HepG2 (cell line): Measurements from ENCODE around the gene AMN. TPM values are rescaled to one million over a fixed set of nuclear protein-coding genes. Genes with fewer than 3 reads are reported as not detected.

Source experiments
- ATAC-seq: fragments of 200-7000 bp; cut with Tn5 transposase; 3 replicates; pipeline ENCODE4 v1.9.1; 2020; ENCODE audit warnings: mild to moderate bottlenecking, moderate library complexity
- BruUV-seq: library from RNA; stranded (reverse); fragments of 400-500 nt; replicated peaks from 2 replicates; lab custom pipeline; 2021; lab: Mats Ljungman, UMichigan
- CTCF ChIA-PET: fragments of 300-600 bp; formaldehyde crosslinking; extraction: SDS; loops from one replicate; lab custom pipeline; 2021; ENCODE audit warnings: low total read pairs, inconsistent platforms, low intra/inter-chr PET ratio; lab: Yijun Ruan, JAX
- POLR2A ChIA-PET: fragments of 350-600 bp; sonication (Branson Sonifier 250); formaldehyde crosslinking; loops from one replicate; lab custom pipeline; 2020; ENCODE audit warnings: antibody characterized with exemption, inconsistent platforms; lab: Yijun Ruan, JAX
- DNase-seq: peaks from one replicate; pipeline ENCODE4 v3.0.0-alpha.2; 2015; ENCODE audit warnings: low spot score
- FAIRE-seq: peaks from 3 replicates; lab custom pipeline; 2011; peaks lifted over from hg19 to GRCh38; lab: Jason Lieb, UNC
- H2AFZ ChIP-seq: one replicate; pipeline ENCODE4 v1.6.1; 2011; ENCODE audit warnings: low read length, inconsistent platforms
- H3K27ac ChIP-seq: fragments of 300-600 bp; 3 replicates; pipeline ENCODE4 v1.8.0; 2011; ENCODE audit warnings: mixed run types, mild to moderate bottlenecking, mixed read lengths, low read length, inconsistent platforms; ENCODE audit not compliant: insufficient read depth; ENCODE audit errors: extremely low read length
- H3K27me3 ChIP-seq, 2 experiments: fragments of 200-600 bp in 1 of 2; 2 replicates in 1 of 2; 3 replicates in 1 of 2; pipeline versions ENCODE4 v1.6.0 to v1.8.0; 2011; ENCODE audit warnings: low read length in 2 of 2, mild to moderate bottlenecking in 2 of 2, moderate library complexity in 2 of 2, inconsistent platforms in 1 of 2; ENCODE audit not compliant: insufficient read depth in 2 of 2, control insufficient read depth in 1 of 2
- H3K36me3 ChIP-seq, 2 experiments: fragments of 200-600 bp in 1 of 2; replicated peaks in 1 of 2; 2 replicates in 1 of 2; 3 replicates in 1 of 2; pipeline versions ENCODE4 v1.5.1 to v1.8.0; 2011; ENCODE audit warnings: low read length in 2 of 2, inconsistent platforms in 1 of 2; ENCODE audit not compliant: insufficient read depth in 2 of 2, control insufficient read depth in 1 of 2
- H3K4me1 ChIP-seq: 2 replicates; pipeline ENCODE4 v1.5.1; 2012; ENCODE audit warnings: low read length, inconsistent platforms; ENCODE audit not compliant: insufficient read depth
- H3K4me2 ChIP-seq: 2 replicates; pipeline ENCODE4 v1.6.0; 2011; ENCODE audit warnings: low read depth, low read length, inconsistent platforms
- H3K4me3 ChIP-seq, 3 experiments: fragments of 200-600 bp in 1 of 3; sonication (generic), shearing (Covaris generic) in 1 of 3; replicated peaks in 1 of 3; 2 replicates each; pipeline ENCODE4 v1.5.1; 2011 to 2016; ENCODE audit warnings: low read length in 3 of 3, inconsistent platforms in 2 of 3, low read depth in 2 of 3, mild to moderate bottlenecking in 2 of 3, control low read depth in 1 of 3, mixed read lengths in 1 of 3; ENCODE audit not compliant: insufficient read depth in 1 of 3
- H3K79me2 ChIP-seq: one replicate; pipeline ENCODE4 v1.6.1; 2011; ENCODE audit warnings: low read length, inconsistent platforms; ENCODE audit not compliant: insufficient read depth
- H3K9ac ChIP-seq: 2 replicates; pipeline ENCODE4 v1.6.0; 2011; ENCODE audit warnings: mild to moderate bottlenecking, low read depth, low read length, inconsistent platforms; ENCODE audit not compliant: insufficient read depth
- H3K9me3 ChIP-seq: 2 replicates; pipeline ENCODE4 v1.5.1; 2012; ENCODE audit warnings: mild to moderate bottlenecking, low read length
- H4K20me1 ChIP-seq: 2 replicates; pipeline ENCODE4 v1.6.0; 2011; ENCODE audit warnings: inconsistent platforms, mild to moderate bottlenecking, low read length, moderate library complexity; ENCODE audit not compliant: insufficient read depth
- HHEX ChIP-seq: IDR thresholded peaks from 2 replicates; pipeline ENCODE4 v1.6.1; 2016; ENCODE audit warnings: control low read depth
- HNF1B ChIP-seq: sonication (generic); formaldehyde crosslinking; IDR thresholded peaks from 2 replicates; pipeline ENCODE4 v1.5.1; 2020; ENCODE audit warnings: mild to moderate bottlenecking, moderate library complexity, missing genetic modification reagents
- KMT2B ChIP-seq: IDR thresholded peaks from 2 replicates; pipeline ENCODE4 v1.6.1; 2016; ENCODE audit warnings: missing genetic modification reagents, missing compliant biosample characterization
- MTA1 ChIP-seq: sonication (generic); formaldehyde crosslinking; IDR thresholded peaks from 2 replicates; pipeline ENCODE4 v1.4.0; 2020; ENCODE audit warnings: missing genetic modification reagents, mild to moderate bottlenecking, borderline replicate concordance
- RFXANK ChIP-seq: IDR thresholded peaks from 2 replicates; pipeline ENCODE4 v1.6.1; 2016
- SRSF9 ChIP-seq: fragments of 200-400 bp; formaldehyde crosslinking; IDR thresholded peaks from 2 replicates; pipeline ENCODE4 v1.6.1; 2018; ENCODE audit warnings: borderline replicate concordance, mild to moderate bottlenecking, low read depth, low read length; ENCODE audit not compliant: insufficient read depth, poor library complexity, severe bottlenecking
- ZNF354B ChIP-seq: sonication (generic); formaldehyde crosslinking; IDR thresholded peaks from 2 replicates; pipeline ENCODE4 v1.8.0; 2022; ENCODE audit warnings: mild to moderate bottlenecking, missing genetic modification reagents
- ZNF609 ChIP-seq: sonication (generic); formaldehyde crosslinking; IDR thresholded peaks from 2 replicates; pipeline ENCODE4 v1.4.0; 2020; ENCODE audit warnings: mild to moderate bottlenecking, missing genetic modification reagents, borderline replicate concordance
- ZNF704 ChIP-seq: sonication (generic); formaldehyde crosslinking; IDR thresholded peaks from 2 replicates; pipeline ENCODE4 v1.8.1; 2023; ENCODE audit warnings: mild to moderate bottlenecking, inconsistent platforms, moderate library complexity, missing genetic modification reagents, borderline replicate concordance
- ZNF878 ChIP-seq: sonication (generic); formaldehyde crosslinking; IDR thresholded peaks from 2 replicates; pipeline ENCODE4 v1.8.1; 2023; ENCODE audit warnings: mild to moderate bottlenecking, missing genetic modification reagents, moderate library complexity
- ZSCAN9 ChIP-seq: IDR thresholded peaks from 2 replicates; pipeline ENCODE4 v1.6.1; 2016; ENCODE audit warnings: borderline replicate concordance
- whole genome bisulfite sequencing: methylation state at CpG from one replicate; pipeline ENCODE4 v1.1.6; 2017; ENCODE audit warnings: low lambda C conversion rate; 5-methylcytosine and 5-hydroxymethylcytosine counted together
- in situ Hi-C: cut with HindIII; loops from 2 replicates; pipeline ENCODE4 v1.10.0; 2017; ENCODE audit warnings: low pct_unique_long_range_greater_than_20kb; ENCODE audit not compliant: extremely low pct_ligation_motif_present
- intact Hi-C: fragments of 100-400 bp; cut with micrococcal nuclease; formaldehyde crosslinking; loops from one replicate; pipeline ENCODE4 v1.10.0; 2022; ENCODE audit not compliant: unreplicated experiment
- polyA plus RNA-seq, 8 experiments: library from polyadenylated mRNA; depleted of rRNA in 3 of 8; stranded (reverse) in 7 of 8; unstranded in 1 of 8; fragments of >200 nt; fragmentation: Illumina TruSeq in 4 of 8; extraction: Trizol in 4 of 8; gene quantifications; 2 replicates each; pipeline versions ENCODE4 v1.2.1 to v1.2.3, GENCODE V29; 2011 to 2016; ENCODE audit warnings: low read depth in 4 of 8, missing spikeins in 1 of 8, mixed read lengths in 1 of 8; ENCODE audit not compliant: insufficient read depth in 1 of 8
- total RNA-seq, 5 experiments: library from RNA; depleted of rRNA; stranded (reverse); fragments of >200 nt; fragmentation: Illumina TruSeq; extraction: Trizol; gene quantifications; 2 replicates each; pipeline ENCODE4 v1.2.3, GENCODE V29; 2016; ENCODE audit warnings: low read depth in 1 of 5
- TF ChIP-seq, protein P1 (sequence below): IDR thresholded peaks from 2 replicates; pipeline ENCODE4 v1.6.1; 2016
- TF ChIP-seq, protein P2 (sequence below): IDR thresholded peaks from 2 replicates; pipeline ENCODE4 v1.6.1; 2016; ENCODE audit warnings: low read depth, borderline replicate concordance

The AMN gene
- total and polyA plus RNA-seq, 2 of the 13 experiments (the other 11 are each of a cell fraction or from before 2014, with no cell fraction given), result 9.8 to 33.1 TPM

- Histone ChIP-seq H3K4me1 (no peaks in the 10 kb centered on the region), H3K27ac (no peak overlapping the region), H3K4me2 (no peak overlapping the region), H3K36me3 (peaks cover 38 to 44% of the 10 kb centered on the region in 2 experiments; a peak in 4 of 5 replicates), H2AFZ (no peak overlapping the region), H4K20me1 (no peaks in the 10 kb centered on the region), H3K9me3 (no peaks in the 10 kb centered on the region), H3K9ac (no peak overlapping the region), H3K4me3 (no peak overlapping the region), H3K79me2 (no peaks in the 10 kb centered on the region), H3K27me3 (no peaks in the 10 kb centered on the region)
- in situ Hi-C loops, result no loop called here
- intact Hi-C loops, result no loop called here
- no peak for DNase-seq
- no peak for FAIRE-seq
- BruUV-seq, result no TSS peak
- CTCF ChIA-PET, result no interaction called here
- TF ChIP-seq ZNF609, result no peak
- no peak for TF ChIP-seq ZNF704
- TF ChIP-seq ZNF878 (CRISPR knock-in tag), result no peak
- no peak for TF ChIP-seq MTA1 (CRISPR knock-in tag)
- no peak for TF ChIP-seq KMT2B
- no peak for TF ChIP-seq HNF1B (CRISPR knock-in tag)
- no peak for TF ChIP-seq ZNF354B (CRISPR knock-in tag)
- no peak for TF ChIP-seq SRSF9
- TF ChIP-seq, protein P1, sequence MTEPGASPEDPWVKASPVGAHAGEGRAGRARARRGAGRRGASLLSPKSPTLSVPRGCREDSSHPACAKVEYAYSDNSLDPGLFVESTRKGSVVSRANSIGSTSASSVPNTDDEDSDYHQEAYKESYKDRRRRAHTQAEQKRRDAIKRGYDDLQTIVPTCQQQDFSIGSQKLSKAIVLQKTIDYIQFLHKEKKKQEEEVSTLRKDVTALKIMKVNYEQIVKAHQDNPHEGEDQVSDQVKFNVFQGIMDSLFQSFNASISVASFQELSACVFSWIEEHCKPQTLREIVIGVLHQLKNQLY (CRISPR knock-in tag), result no peak
- TF ChIP-seq HHEX (CRISPR knock-in tag), result no peak
- TF ChIP-seq RFXANK (CRISPR knock-in tag), result no peak
- TF ChIP-seq ZSCAN9, result no peak
- TF ChIP-seq, protein P2, sequence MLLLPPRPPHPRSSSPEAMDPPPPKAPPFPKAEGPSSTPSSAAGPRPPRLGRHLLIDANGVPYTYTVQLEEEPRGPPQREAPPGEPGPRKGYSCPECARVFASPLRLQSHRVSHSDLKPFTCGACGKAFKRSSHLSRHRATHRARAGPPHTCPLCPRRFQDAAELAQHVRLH (CRISPR knock-in tag), result no peak
- POLR2A ChIA-PET, result no interaction called here
- 92% methylated on average over 1 of the region's 9 CpGs for WGBS
- ATAC-seq, result no peak
These were observed 26.2 kb downstream of the AMN start for GRCh38 chr14:102948698-102949061.
